NOMO-1 treated with DMSO at 0.1 percent for 48 hours (cell line): ENCODE measurements around the gene RASAL3.
"Not testable (repeated sequence)": the region's sequence is repeated elsewhere in the genome, so short reads cannot be mapped to it uniquely, and the experiment has no call there.

Source experiments
- DNase-seq: peaks from one replicate; lab custom pipeline; 2025; ENCODE audit not compliant: unreplicated experiment; lab: John Stamatoyannopoulos, UW

RASAL3 gene

GRCh38 chr19:15475169-15475568 lies 10.8 kb upstream of the RASAL3 start:
- DNase-seq: no peak

- DNase-seq: not testable (repeated sequence)
Observed at GRCh38 chr19:15473821-15474220, 9.5 kb upstream of the RASAL3 start.

DNA sequence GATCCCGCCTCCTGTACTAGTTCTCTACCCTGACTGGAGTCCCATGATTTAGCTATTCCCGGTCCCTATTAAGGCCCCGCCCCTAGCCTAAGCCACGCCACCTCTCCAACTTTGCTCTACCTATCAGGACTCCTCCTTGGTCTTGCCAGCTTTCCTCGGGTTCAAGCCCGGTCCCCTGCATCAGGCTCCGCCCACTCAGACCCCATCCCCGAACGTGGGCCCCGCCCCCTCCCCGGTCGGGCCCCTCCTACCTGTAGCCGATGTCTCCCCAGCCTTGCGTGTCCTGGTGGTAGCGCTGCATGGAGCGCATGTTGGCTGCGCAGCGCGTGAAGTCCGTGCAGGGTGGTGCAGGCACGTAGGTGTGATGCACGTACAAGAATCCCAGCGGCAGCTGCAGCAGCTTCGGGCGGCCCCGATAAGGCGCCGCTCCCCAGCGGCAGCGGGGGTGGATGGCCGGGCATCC lies 7.3 kb upstream of the RASAL3 start:
- no peak for DNase-seq

- DNase-seq: peak; percentile 9
Observed at GRCh38 chr19:15469513-15470297, 5.4 kb upstream of the RASAL3 start.

GRCh38 chr19:15468675-15469512 lies 4.5 kb upstream of the RASAL3 start:
- no peak for DNase-seq

- DNase-seq: no peak
Observed at GRCh38 chr19:15467734-15468214, 3.4 kb upstream of the RASAL3 start.

- DNase-seq: no peak
Observed at GRCh38 chr19:15466851-15467733, 2.7 kb upstream of the RASAL3 start.

DNA sequence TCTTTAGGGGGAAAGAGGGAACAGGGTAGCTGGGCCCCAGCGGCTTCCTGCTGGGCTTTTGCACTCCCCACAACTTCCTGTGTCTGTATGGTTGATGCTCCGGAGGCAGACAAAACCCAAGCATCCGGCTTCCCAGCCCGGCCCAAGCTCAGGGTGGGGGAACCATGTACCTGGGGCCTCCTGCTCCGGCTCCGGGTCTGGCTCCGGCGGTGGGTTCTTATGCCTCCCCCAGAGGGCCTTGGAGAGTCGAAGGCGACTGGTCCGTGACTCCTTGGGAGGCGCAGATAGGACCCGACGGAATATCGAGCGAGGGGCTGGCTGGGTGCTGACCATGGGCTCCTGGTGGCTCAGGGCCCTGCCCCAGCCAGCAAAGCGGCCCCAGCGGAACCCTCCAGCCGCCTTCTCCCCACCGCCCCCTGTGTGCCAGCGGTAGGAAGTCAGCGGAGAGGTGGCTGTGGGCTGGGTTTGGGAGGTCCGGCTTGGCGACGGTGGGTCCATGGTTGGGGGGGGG lies 428 bp downstream of the RASAL3 start:
- peak; percentile 59 for DNase-seq

DNA sequence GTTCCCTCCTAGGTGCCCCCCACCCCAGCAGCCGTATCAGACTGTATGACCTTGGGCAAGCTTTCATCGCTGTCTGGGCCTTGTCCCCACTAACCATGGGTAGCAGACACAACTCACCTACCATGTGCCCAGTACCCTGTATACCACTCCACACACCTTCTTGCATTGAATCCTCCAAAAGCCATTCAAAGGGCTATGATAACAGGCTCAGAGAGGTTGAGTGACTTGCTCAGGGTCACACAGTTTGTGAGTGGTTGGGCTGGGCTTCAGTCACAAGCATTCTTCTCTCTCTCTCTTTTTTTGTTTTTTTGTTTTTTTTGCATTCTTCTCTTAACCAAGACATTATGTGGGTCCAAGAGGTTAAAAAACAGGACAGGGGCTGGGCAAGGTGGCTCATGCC lies 2.6 kb downstream of the RASAL3 start:
- DNase-seq: no peak

DNA sequence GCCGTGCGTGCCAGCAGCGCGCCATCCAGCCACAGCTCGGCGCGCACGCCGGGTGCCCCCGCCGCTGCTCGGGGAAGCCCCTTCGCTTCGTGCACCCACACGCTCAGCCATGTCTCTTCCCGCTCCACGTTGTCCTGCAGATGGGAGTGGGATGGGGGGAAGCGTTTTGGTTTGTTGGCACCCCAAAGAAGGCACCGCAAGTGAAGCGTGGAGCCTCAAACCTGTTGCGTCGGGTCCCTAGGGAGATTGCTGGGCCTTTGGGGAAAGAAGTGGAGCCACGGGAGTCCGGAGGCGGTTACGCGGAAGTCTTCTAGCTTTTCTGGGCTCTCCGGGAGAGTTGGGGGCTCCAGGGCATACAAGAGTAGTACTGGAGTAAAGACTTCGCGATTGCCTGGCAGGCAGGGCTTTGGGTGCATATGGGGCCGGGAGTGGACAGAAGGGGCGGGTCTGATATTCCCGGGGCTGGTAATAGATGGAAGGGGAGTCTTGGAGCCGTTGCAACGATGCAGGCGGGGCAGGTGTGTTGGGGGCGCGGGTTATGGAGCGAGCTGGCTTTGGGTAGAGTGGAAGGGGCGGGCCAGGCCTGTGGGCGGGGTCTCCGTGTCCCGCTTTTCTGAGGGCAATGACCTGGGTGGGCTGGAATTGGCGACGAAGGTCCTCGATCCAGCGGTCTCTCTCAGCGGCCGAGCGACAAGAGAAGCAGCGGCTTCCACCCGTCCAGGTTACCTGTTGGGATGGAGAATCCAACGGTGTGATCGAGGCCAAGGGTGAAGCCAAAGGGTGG lies 6.5 kb downstream of the RASAL3 start:
- no peak for DNase-seq

DNA sequence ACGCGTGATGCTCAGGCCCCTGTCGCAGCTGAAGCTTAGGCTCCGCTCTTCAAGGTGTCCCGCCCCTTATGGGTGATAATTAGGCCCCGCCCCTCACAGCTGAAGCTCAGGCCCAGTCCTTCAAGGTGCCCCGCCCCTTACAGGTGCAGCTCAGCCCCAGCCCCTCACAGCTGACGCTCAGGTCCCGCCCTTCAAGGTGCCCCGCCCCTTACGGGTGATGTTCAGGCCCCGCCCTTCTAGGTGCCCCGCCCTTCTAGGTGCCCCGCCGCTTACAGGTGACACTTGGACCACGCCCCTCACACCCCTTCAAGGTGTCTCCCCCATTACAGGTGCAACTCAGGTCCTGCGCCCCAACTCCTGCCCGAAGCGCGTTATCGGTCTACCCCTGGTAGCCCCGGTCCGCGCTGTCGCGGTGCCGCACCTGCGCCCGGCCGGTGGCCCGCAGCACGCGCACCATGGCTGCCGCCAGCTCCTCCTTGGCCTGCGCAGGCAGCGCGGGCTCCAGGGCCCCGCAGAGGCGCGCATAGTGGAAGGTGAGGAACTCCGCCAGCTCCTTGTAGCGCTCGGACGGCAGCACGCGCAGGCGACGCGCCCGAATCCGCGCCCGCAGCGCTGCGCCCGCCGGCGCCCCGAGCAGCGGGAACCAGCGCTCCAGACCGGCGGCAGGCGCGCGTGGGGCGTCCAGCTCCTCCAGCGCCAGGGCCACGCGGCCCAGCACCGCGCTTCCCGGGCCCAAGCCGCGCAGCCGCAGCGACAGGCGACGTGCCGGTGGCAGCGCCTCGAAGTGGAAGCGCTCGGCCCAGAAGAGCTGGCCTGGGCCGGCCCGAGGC lies 7.3 kb downstream of the RASAL3 start:
- DNase-seq: no peak

GRCh38 chr19:15456441-15456840 lies 7.9 kb downstream of the RASAL3 start:
- no peak for DNase-seq

DNA sequence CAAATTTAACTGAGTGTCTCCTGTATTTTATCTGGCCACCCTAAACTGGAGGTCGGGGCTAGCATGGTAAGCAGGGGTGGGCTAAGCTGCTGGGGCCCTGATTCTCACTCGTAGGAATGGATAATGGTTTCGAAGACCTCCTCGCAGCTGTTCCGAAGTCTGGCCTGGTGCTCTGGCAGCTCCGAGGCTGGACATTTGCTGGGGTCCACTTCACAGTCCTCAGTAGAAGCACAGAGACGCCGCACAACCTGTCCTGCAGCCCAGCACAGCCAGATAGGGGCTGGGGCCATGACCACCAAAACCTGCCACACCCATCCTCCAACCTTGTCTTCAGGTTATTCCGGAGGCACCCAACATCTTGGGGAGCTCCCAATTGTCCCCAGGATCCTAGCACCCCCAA lies 8.3 kb downstream of the RASAL3 start:
- DNase-seq: no peak

DNA sequence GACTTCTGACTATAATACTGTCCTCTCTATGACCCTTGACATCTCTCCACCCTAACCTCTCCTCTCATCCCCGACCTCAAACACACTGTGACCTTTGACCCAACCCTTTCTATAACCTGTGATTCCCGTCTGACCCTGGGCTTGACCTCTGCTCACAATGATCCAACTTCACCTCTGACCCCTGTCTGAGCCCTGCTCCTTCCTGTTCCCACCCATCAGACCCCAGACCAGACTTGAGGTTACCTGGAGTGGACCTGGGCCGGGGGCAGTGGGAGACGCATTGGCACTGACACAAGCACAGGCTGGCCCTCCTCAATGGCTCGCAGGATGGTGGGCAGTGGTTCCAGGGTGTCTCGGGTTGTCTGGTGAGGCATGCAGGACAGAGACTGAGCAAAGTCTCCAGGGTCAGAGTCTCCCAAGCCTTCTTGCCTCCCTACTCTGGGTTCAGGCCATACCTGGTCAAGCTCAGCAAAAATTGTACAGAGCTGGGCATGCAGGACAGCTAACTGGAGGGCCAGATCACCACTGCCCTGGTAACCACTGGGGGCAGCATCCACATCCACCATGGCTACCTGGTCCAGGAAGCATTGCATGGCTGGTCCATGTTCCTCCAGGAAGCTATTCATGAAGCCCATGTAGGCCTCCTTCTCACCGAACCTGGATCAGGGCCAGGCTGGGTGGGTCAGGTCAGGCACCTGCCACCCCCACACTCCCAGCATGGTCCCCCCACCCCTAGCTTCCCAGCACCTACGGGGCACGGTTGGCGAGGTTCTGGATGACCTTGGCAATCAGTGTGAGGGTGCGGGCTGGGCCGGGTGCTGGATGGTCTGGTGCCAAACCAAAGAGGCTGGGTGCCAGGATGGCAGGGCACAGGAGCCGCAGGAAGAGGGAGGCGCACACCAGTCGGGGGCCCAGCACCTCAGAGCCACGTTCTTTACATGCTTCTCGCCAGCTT lies 10.2 kb downstream of the RASAL3 start:
- no peak for DNase-seq

DNA sequence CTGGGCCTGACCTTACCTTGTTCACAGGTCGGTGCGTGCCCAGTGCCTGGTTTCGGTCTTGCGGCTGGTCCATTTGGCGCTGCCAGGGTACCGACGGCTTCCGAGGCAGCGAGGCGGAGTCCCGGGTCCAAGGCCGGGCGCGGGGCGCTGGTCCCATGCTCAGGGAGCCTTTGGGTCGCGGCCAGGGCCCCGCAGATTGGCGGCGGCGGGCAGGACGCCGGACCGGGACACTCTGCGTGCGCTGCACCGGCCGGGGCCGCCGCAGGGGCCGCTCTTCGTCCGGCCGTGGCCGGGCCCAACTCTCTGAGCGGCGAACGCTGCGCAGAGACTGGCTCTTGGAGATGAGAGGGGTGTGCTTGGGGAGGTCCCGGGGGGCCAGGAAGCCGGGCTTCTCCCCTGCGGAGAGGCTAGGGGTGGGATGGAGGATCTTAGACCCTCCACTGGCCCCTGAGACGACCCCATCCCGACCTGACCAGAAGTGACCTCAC lies 11.2 kb downstream of the RASAL3 start:
- no peak for DNase-seq

DNA sequence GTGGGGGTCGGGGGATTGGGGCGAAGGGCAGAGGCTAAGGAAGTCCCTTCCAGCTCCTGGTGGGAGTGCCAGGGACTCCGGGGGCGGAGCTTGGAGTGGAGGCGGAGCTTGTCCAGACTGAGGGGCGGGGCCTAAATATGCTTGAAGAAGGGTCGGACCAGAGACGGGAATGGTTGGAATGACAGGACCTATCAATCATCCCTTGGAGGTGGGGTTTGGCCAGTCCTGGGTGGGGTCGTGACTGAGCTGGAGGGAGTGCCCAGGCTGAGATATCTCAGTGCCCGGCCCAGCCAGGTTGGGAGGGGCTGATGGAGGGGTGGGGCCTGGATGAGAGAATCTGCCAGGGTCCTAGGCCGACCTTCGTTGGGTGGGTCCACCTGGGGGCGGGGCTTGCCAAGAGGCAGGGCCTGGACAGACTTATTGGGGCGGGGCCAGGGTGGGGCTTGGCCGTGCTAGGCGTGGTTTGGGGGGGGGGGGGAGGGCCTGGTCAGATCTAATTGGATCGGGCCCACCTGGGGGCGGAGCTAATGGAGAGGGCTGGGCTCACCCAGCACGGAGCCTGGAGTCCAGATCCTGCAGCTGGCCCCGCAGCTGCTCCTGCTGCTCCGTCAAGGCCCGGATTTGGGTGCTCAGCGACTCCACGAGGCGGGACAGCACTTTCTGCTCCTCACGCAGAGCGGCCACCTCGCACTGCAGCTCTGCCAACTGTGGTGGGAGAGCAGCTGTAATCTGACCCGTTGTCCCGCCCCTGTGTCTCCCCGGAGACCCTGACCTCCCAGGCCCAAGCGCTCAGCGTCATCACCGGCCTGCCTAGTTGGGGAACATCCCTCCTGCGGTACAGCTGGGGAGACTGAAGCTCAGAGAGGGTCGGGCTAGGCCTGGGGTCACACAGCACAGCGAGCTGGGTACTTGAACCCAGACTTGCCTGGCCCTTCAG lies 12.0 kb downstream of the RASAL3 start:
- no peak for DNase-seq

DNA sequence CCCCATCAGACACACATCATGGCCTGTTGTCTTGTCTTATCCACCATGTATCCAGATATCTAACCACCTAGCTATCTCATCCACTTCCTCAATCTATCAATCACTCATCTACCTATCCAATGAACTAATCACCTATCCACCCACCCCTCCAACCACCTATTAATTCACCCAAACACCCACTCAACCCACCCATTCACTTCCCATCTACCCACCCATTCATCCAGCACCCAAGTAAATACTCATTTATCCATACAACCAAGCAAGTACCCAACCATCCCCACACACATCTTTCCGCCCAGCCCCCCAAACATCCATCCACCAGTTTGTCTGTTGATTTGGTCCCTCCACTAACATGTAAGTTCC lies 13.8 kb downstream of the RASAL3 start:
- no peak for DNase-seq
